OCI-LY7 (cell line): ENCODE measurements around the gene CALN1.

Experiments
- EZH2phosphoT487 ChIP-seq: fragments of 200-600 bp; sonication (generic); IDR thresholded peaks from 2 replicates; pipeline ENCODE4 v1.6.1; 2018; ENCODE audit warnings: low read depth, borderline replicate concordance, mild to moderate bottlenecking, mixed run types, antibody characterized with exemption, low read length, moderate library complexity, mixed read lengths
- TF ChIP-seq, protein P1 (sequence below): fragments of 200-600 bp; sonication (generic); conservative IDR thresholded peaks from 2 replicates; pipeline ENCODE4 v1.5.1; 2014; ENCODE audit warnings: mild to moderate bottlenecking, antibody characterized with exemption, low read length, moderate library complexity, mixed read lengths

DNA sequence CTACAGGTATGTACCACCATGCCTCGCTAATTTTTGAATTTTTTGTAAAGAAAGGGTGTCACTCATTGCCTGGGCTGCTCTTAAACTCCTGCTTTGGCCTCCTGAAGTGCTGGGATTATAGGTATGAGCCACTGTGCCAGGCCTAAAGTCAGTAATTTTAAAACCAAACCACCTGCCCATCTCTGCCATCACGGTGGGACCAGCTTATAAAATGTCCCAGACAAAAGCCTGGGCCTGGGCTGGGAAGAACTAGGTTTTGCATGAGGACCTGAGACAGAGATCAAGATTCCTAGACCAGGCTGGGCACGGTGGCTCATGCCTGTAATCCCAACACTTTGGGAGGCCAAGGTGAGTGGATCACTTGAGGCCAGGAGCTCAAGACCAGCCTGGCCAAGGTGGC lies 395.6 kb downstream of the CALN1 start:
- TF ChIP-seq, protein P1, sequence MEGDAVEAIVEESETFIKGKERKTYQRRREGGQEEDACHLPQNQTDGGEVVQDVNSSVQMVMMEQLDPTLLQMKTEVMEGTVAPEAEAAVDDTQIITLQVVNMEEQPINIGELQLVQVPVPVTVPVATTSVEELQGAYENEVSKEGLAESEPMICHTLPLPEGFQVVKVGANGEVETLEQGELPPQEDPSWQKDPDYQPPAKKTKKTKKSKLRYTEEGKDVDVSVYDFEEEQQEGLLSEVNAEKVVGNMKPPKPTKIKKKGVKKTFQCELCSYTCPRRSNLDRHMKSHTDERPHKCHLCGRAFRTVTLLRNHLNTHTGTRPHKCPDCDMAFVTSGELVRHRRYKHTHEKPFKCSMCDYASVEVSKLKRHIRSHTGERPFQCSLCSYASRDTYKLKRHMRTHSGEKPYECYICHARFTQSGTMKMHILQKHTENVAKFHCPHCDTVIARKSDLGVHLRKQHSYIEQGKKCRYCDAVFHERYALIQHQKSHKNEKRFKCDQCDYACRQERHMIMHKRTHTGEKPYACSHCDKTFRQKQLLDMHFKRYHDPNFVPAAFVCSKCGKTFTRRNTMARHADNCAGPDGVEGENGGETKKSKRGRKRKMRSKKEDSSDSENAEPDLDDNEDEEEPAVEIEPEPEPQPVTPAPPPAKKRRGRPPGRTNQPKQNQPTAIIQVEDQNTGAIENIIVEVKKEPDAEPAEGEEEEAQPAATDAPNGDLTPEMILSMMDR: no peak
- no peak for TF ChIP-seq EZH2phosphoT487
